ENCODE data around the gene TMEM51.

- no peak for TF ChIP-seq CTCF (IDR thresholded peaks at IDR 0.05)
- TF ChIP-seq POLR2A (IDR thresholded peaks at IDR 0.05), result no peak
- no peak for TF ChIP-seq EP300 (IDR thresholded peaks at IDR 0.05)
These were observed 107.0 kb downstream of the TMEM51 start for GRCh38 chr1:15260418-15261154.
